NCI-H1417 (cell line): ENCODE data around the gene OR51I2.

ENCODE experiments used
- DNase-seq, 3 experiments: peaks; one replicate each; lab custom pipeline; 2025; lab: John Stamatoyannopoulos, UW

OR51I2 gene, protein sequence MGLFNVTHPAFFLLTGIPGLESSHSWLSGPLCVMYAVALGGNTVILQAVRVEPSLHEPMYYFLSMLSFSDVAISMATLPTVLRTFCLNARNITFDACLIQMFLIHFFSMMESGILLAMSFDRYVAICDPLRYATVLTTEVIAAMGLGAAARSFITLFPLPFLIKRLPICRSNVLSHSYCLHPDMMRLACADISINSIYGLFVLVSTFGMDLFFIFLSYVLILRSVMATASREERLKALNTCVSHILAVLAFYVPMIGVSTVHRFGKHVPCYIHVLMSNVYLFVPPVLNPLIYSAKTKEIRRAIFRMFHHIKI

DNA sequence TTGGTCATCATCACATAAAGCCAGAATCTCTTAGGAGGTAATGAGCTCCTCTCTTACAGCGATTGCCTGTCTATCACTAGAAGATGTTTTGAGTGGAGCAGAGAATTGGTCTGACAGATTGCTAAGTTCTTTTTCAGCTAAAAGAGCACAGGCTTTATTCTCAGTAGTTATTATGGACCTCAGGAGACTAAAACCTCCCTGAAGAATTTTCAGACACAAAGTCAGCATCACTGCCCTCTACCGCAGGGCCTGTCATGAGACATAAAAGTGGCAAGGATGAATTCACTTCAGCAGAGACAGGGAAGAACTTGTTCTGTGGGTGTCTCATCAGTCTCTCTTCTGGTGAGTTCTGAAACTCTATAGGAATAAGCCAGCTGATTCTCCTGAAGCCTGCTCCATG, at the start of gene OR51I2:
OR51I2 (plus strand) TSS at position 301 of the 400 bp plus-strand sequence. CDS start 4,166 bp downstream, outside the sequence.
- DNase-seq: no peak

DNA sequence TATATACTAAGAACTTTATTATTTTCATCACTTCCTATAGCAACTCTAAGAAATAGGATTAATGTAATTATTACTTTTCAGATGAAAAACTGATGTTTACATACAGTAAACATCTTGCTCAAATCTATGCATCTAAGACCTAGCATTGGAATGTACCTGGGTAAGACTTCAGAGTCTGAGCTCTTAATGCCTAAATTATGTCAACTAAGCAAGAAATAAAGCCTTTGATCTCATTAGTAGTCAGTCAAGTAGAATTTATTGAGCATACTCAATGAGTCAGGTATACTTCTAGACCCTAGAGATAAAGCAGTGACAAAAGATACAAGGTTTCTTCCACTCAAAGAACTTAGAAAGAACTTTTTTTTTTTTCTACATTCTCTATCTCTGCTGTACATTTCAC, 44.0 kb upstream of the OR51I2 start:
- no peak for DNase-seq

DNA sequence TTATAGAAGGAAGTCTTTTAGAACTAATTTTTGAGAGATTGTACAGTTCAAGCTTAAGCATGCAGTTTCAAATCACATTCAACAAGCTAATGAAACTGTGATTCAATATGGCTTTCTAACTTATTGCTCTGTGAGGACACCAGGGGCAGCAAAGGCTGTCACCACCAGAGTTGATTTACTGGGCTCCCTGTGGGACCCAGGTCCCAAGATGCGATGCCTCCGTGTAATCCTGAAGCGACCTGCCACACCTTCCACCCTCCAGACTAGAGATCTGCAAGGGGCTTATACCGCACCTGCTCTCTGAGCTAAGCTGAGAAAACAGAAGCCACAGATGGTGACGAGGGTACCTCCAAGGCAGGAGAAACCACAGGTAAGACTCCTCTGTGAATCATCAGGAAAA, 28.1 kb upstream of the OR51I2 start:
- no peak for DNase-seq

DNA sequence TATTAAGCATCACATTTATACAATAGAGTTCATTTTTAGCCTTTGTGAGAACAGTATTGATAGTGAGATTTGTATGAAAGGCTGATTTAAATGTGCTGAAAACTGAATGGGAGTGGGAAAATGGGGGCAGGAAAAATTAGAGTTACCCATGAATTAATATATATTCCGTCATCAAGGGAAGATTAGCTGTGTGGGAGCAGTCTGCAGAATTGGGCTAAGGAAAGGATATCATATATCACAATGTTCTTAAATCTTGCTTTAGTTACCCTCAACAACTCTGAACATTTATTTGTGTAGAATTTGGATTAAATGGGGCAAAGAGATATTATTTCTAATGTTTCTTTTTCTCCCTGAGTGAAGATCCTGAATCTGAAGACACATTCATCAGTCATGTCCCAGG, 27.3 kb upstream of the OR51I2 start, which contains the start of gene OR51Q1:
OR51Q1 (plus strand) TSS at position 301 of the 400 bp plus-strand sequence; CDS start at position 391, 90 bp downstream.
- DNase-seq: no peak

DNA sequence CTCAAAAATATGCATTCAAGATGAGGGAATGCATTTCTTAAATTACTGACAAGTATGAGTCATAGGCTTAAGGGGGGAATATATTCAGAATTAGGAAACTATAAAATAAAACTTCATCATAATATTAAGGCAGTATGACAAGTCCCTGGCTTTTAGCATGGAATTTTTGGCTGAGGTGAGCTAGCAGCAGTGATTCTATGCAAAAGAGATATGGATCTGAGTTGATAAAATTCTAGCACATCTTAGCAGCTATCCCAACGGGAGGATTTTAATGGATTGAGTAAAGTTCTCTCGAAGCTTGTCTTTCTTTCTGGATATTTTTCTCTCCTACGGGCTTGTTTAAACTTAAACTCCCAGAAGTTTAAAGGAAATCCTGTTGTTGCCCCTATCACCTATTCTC, 26.0 kb upstream of the OR51I2 start:
- DNase-seq: no peak

DNA sequence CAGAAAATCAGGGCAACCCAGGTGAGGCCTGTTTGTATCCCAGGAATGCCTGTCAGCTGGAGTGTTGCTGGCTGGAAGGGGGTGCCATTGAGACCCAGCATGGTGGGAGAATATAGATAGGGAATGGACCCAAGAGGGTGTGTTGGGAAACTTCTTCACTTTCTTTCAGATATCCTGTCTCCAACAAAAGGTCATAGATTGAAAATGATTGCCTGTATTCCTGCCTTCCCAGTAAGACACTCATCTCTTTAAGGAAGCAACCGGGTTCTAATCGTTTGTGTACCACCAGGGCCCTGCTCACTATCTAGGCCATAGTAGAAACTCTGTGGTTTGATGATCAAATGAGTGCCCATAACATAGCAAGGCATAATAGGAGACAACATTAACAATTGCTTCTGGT, 7.7 kb upstream of the OR51I2 start, which contains the start of gene OR51I1:
OR51I1 (minus strand) TSS at position 101 of the 400 bp plus-strand sequence; CDS start at position 101, 0 bp downstream.
- no peak for DNase-seq

DNA sequence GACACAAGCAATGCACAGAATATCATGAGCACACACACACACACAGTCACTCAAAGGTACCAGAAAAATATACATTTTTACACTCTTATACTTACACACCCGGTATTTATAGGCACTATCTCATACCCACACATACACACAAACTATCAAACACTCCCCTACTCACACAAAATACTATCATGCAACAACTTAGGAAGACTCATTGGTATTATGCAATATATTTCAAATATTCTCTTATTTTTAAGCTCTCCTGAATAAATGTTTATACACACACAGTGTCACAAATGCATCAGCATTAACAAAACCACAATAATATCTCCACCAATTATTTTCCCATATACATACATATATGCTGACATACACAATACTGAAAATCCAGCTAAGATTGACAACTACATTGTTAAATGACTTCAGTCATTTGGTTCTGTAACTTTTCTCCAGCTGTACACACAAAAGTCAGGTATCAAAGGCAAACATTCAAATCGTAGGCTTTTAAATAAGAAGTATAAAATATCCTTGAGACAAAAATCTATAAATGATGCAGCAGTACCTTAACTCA, 5.2 kb upstream of the OR51I2 start:
- DNase-seq: no peak

DNA sequence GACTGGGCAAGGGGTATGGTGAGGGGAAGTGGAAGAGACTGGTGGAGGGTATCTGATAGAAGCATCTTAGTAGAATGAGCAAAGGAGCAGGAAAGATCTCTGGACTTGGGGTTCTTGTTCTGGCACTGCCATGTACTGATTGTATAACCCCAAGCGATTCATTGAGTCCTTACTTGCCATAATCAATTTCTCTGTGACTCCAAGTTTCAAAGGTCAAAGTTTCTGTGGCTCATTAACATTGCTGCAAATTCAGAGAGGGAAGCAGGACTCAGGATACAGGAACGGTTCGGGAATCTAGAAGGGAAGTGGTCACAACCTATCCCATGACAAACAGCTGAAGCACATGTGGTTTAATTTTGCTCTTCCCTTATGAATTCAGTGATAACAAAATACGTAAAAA, 309 bp downstream of the OR51I2 start:
- DNase-seq: no peak

DNA sequence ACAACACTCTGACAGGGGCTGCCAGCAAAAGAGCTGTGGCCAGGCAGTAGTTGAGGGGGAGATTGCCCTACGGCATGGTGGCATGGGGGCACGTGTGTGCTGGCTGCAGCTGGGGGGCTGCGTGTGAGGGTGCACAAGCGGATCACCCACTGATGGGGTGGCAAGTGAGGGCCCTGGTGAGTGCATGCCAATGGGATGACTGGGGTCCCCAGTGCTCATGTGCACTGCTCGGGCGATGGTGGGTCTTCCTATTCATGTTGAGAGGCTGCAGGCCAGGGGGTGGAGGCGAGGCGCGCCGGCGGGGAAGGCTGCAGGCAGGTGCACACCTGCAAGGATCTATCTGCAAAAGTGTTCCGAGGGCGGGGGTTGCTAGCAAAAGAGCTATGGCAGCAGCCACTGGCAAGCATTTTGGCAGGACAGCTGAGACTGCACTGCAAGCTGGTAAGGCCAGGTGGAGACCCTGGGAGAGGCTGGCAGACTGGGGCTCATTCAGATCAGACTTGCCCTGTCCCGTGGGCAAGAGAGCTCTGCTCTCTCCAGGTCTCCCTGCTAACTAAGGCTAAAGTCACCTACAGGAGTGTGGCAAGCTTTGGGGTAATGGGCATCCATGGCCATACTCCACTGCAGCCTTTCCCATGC, 12.0 kb downstream of the OR51I2 start:
- no peak for DNase-seq

DNA sequence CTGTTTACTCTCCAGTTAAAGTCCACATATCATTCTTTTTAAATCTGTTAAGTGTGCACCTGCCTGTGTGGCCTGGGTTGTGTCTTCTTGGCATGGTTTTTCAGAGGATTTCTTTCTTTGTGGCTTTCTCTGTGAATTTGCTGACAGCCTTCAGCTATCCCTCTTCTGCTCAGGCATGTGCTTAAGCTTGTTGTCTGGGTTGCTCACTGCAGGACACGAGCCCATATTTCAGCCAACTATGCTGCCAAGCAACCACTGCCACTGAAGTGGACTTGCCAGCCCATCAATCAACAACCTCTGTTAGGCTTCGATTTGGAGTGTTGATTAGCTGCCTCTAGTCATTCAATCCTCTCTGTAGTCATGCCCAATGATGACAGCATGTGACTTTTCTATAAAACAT, 18.4 kb downstream of the OR51I2 start:
- peak in 1 of 3 experiments; percentile 25 for DNase-seq

DNA sequence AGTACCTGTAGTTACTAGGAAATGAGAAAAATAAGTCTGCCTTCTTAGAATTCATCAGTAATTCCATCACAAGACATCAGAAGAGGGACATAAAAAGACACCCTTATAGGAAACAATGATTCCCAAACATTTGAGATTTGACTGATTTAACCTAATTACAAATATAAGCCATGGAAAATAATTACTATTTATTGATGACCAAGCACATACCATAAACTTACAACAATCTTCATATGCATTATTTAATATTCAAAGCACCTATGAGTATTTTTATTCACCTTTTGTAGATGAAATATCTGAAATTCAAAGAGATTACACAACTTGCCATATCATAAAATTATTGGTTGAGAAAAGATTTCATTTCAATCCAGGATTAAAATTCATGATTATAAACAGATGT, 24.8 kb downstream of the OR51I2 start:
- DNase-seq: no peak

DNA sequence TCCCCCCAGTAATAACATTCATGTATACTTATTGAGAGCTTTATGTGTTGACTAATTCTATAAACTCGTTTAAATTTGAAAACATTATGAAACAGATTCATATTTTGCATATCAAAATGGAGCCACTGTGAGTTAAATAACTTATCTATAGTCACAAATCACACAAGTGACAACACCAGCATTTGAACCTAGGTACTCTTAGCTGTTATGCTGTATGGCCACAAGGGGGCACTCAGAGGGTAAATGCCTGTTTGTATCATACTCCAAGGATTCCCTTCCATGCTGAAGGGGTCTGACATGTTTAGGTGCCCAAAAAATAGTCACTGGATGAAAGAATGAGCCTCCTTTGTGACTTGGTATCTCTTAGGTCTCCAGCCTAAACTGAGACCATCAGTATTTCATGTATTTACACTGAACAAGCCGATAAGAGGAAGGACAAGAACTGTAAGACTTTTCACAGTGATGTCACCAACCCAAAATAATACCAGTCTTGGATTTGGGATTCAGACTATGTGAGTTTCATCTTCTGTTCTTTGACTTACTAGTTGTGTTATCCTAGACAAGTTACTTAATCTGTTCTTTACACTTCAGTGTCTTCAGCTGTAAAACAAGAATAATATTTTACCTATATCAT, 27.2 kb downstream of the OR51I2 start:
- DNase-seq: peak; percentile 17 to 51 (median 22)

DNA sequence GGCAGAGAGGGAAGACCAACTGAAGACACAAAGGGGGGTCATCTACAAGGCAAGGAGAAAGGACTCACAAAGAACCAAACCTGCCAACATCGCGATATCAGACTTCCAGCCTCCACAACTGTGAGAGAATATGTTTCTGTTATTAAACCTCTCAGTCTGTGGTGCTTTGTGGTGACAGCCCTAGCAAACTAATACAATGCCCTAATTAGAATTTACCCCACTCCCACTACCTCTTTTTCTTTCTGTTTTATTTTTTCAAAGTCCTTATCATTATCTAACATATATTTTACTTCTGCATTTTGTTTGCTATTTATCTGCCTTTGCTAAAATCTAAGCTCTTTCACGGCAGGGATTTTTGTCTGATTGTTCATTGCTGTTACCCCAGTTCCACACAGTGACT, 36.9 kb downstream of the OR51I2 start:
- DNase-seq: no peak

DNA sequence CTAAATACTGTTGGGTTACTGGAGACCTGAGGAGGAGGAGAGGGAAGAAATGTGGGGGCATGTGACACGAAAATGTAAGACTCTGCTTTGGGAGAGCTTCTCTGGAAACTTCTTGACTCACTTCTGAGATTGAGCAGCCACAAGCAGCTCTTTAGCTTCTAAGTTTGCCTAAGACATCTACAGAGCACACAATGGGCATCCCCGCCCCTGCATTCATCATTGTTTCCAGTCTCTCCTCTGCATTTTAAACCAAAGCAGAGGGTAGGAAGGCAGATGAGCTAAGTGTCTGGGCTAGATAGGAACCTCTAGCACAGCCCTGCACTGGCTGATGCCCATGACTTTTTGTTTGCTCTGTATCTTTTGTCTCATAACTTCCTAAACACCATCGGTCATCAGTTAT, 37.3 kb downstream of the OR51I2 start:
- DNase-seq: no peak

DNA sequence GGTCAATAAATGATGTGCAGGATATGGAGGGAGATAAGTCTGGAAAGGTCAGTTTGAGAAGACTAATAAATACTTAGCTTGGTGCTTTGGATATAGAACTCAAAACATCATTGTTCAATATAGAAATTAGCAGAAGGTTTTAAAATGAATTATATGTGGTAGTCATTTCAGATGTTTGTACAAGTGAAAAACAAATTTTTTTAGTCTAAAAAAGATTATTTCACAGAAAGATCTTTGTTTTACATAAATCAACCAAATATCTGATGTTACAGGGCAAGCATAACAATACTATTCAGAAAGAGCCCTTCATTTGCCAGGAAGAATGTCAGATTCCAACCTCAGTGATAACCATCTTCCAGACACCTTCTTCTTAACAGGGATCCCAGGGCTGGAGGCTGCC, 39.3 kb downstream of the OR51I2 start, which contains the start of gene OR52D1:
OR52D1 (plus strand) TSS at position 301 of the 400 bp plus-strand sequence; CDS start at position 323, 22 bp downstream.
- DNase-seq: no peak

DNA sequence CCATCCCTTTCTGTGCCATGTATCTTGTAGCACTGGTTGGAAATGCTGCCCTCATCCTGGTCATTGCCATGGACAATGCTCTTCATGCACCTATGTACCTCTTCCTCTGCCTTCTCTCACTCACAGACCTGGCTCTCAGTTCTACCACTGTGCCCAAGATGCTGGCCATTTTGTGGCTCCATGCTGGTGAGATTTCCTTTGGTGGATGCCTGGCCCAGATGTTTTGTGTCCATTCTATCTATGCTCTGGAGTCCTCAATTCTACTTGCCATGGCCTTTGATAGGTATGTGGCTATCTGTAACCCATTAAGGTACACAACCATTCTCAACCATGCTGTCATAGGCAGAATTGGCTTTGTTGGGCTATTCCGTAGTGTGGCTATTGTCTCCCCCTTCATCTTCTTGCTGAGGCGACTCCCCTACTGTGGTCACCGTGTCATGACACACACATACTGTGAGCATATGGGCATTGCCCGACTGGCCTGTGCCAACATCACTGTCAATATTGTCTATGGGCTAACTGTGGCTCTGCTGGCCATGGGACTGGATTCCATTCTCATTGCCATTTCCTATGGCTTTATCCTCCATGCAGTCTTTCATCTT, 39.8 kb downstream of the OR51I2 start:
- no peak for DNase-seq

DNA sequence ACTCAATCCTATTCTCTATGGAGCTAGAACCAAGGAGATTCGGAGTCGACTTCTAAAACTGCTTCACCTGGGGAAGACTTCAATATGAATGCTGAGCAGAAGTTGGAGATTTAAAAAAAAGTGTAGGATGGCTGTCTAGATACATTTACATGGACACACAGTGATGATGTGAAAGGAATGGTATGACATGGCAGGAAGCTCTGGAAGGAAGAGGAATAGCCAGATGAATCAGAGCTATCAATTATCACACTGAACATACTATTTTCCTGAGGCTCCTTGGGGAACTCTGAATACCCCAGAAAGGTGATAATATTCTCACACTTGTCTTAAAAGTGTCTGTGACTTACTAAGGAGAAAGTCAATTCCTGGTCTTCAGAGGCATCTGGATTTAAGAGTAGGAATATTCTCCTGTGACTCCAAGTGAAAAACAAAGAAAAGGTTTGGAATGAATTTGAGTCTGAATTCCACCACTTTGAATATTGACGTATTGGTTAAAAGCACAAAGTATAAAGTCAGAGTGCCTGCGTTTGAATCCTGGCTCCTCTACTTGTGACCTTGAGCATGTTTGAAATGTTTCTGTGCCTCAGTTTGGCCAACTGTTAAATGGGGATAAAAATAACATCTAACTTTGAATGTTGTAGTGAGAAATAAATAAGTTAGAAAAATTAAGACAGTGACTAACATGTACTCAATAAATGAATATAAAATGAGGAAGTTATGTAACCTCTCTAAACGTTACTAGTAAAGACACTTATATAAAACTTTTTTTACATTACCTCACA, 40.6 kb downstream of the OR51I2 start:
- DNase-seq: no peak

DNA sequence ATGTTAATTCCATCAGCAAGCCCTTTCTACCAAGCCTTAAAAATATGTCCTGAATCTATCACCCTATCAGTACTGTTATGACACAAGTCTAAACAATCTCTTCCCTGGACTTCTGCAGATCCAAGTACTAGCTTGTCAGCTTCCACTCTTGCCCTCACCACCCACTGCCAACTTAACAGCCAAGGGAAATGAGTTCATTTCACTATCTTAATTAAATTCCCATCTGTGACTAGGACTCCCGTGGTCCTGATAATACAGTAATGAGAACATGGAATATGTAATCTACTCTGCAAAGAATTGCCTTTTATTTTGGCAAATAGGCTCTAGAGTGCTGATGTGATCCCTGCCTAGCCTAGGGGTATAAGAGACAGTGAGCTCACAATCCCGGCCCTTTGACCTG, 50.5 kb downstream of the OR51I2 start:
- DNase-seq: no peak

DNA sequence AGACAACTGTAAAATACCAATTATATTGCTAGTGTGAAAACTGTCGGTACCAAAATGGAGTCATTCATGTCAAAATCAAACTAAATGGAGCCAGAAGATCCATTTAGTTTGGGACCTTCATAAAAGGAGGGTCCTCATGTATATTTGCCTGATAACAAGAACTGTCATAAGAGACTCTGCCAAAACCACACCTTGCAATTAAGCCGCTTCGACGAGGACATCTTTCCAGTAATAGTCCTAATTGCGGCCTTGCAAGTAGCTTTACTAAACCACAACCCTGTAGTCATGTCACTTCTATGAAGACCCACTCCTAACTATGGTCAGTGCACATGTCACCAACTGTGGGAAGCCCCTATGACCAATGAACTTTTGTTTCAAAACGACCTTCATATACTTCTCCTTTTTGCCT, 51.3 kb downstream of the OR51I2 start:
- DNase-seq: no peak

DNA sequence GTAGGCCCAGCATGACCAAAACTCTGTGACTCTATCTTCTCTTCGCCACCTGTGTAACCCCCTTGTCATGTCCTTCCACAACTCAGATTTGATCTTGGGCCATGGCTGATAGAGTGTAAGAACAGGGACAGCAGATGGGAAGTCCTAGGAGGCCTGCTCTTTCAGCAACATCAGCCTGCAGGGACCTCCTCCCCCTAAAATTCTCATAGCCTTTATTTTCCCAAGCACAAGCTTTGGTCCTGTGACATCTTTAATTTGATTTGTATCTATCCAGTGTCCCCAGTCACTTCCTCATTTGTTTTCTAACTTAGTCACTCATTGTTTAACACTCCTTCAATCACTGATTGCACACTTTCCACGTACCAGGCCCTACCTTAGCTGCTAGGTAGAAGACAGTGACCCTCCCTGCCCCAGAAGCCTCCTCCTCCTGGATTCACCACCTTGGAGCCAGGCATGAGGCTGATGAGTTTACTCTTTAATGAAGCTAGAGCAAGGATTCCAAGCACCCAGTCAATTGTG, 55.3 kb downstream of the OR51I2 start:
- no peak for DNase-seq
